GM23248 (cell line): Measurements from ENCODE around the gene INO80C. TPM values are rescaled to one million over a fixed set of nuclear protein-coding genes. Genes with fewer than 3 reads are reported as not detected.

Experiments
- DNase-seq: peaks from one replicate; pipeline ENCODE4 v3.0.0-alpha.2; 2015
- H2AFZ ChIP-seq: fragments of 200-600 bp; sonication (generic); 2 replicates; pipeline ENCODE4 v1.6.1; 2016; ENCODE audit warnings: antibody characterized with exemption
- H3F3A ChIP-seq: fragments of 200-600 bp; sonication (generic); 2 replicates; pipeline ENCODE4 v1.6.1; 2016; ENCODE audit warnings: mild to moderate bottlenecking, antibody characterized with exemption, mixed run types; ENCODE audit not compliant: insufficient read depth
- H3K27ac ChIP-seq: fragments of 200-600 bp; sonication (generic); 2 replicates; pipeline ENCODE4 v1.5.1; 2016; ENCODE audit warnings: mild to moderate bottlenecking
- H3K27me3 ChIP-seq: fragments of 200-600 bp; sonication (generic); replicated peaks from 2 replicates; pipeline ENCODE4 v1.6.1; 2016; ENCODE audit warnings: mild to moderate bottlenecking; ENCODE audit not compliant: insufficient read depth
- H3K36me3 ChIP-seq: fragments of 200-600 bp; sonication (generic); 2 replicates; pipeline ENCODE4 v1.6.1; 2016; ENCODE audit warnings: low read depth, mild to moderate bottlenecking
- H3K4me1 ChIP-seq: fragments of 200-600 bp; sonication (generic); 2 replicates; pipeline ENCODE4 v1.6.1; 2016; ENCODE audit warnings: mild to moderate bottlenecking; ENCODE audit not compliant: insufficient read depth
- H3K4me2 ChIP-seq: fragments of 200-600 bp; sonication (generic); one replicate; pipeline ENCODE4 v1.6.1; 2016; ENCODE audit warnings: mild to moderate bottlenecking; ENCODE audit not compliant: unreplicated experiment
- H3K4me3 ChIP-seq: fragments of 200-600 bp; sonication (generic); 2 replicates; pipeline ENCODE4 v1.5.1; 2016; ENCODE audit warnings: mild to moderate bottlenecking
- H3K79me2 ChIP-seq: fragments of 200-600 bp; sonication (generic); 2 replicates; pipeline ENCODE4 v1.6.1; 2016; ENCODE audit warnings: mild to moderate bottlenecking; ENCODE audit not compliant: insufficient read depth
- H3K9ac ChIP-seq: fragments of 200-600 bp; sonication (generic); 2 replicates; pipeline ENCODE4 v1.6.1; 2016; ENCODE audit warnings: mild to moderate bottlenecking
- H3K9me2 ChIP-seq: fragments of 200-600 bp; sonication (generic); 2 replicates; pipeline ENCODE4 v1.6.1; 2016; ENCODE audit warnings: mixed run types, mild to moderate bottlenecking, moderate library complexity; ENCODE audit not compliant: insufficient read depth
- H3K9me3 ChIP-seq: fragments of 200-600 bp; sonication (generic); one replicate; pipeline ENCODE4 v1.6.1; 2017; ENCODE audit warnings: low read depth
- H4K20me1 ChIP-seq: fragments of 200-600 bp; sonication (generic); 2 replicates; pipeline ENCODE4 v1.6.0; 2016; ENCODE audit not compliant: insufficient read depth
- EZH2 ChIP-seq: fragments of 200-600 bp; sonication (generic); IDR thresholded peaks from 2 replicates; pipeline ENCODE4 v1.6.1; 2018; ENCODE audit warnings: antibody characterized with exemption, mild to moderate bottlenecking; ENCODE audit not compliant: insufficient read depth, poor library complexity, severe bottlenecking
- EZH2phosphoT487 ChIP-seq: fragments of 200-600 bp; sonication (generic); IDR thresholded peaks from 2 replicates; pipeline ENCODE4 v1.6.1; 2018; ENCODE audit warnings: antibody characterized with exemption, moderate library complexity, mild to moderate bottlenecking, low read depth; ENCODE audit not compliant: insufficient read depth
- WGBS, 2 experiments: methylation state at CpG; one replicate each; pipeline ENCODE4 v1.1.6; 2015 to 2017; ENCODE audit warnings: low lambda C conversion rate in 2 of 2, low coverage in 1 of 2; ENCODE audit errors: missing lambda C conversion rate in 2 of 2; 5-methylcytosine and 5-hydroxymethylcytosine counted together
- in situ Hi-C: fragments of 300-500 bp; cut with MboI; formaldehyde crosslinking; loops from 2 replicates; pipeline ENCODE4 v1.15.0; 2020
- polyA plus RNA-seq: library from polyadenylated mRNA; unstranded; fragments of >200 nt; fragmentation: Nextera tagmentation; extraction: Ambion mirVana; gene quantifications from 2 replicates; pipeline ENCODE4 v1.2.1, GENCODE V29; 2016
- total RNA-seq: library from RNA; depleted of rRNA; stranded (reverse); fragments of >200 nt; shearing (Covaris generic); gene quantifications from 2 replicates; pipeline ENCODE4 v1.2.3, GENCODE V29; 2014

The INO80C gene
- total and polyA plus RNA-seq, 2 experiments from 2014 or later: 0.97 to 9.4 TPM

DNA sequence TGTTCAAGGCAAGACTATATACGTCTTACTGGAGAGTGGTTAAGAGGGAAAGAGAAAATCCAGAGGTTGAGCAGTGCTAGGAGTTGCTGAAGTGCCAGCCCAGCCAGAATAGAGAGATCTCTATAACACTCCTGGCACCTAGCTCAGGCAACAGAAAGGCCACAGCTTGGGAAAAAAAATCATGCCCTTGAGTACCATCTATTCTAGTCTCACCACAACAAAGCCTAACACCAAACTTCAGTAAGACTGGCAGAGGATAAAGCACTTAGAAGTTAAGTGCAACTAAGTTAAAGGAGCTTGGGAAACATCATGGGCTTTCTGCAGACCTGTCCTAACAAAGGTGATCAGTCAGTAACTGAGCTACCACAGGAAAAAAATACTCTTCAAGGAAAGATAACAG is 24.2 kb downstream of the INO80C start:
- Histone ChIP-seq H2AFZ (no peak overlapping the region), H4K20me1 (no peaks in the 10 kb centered on the region), H3K27ac (no peak overlapping the region), H3F3A (peaks cover 13% of the 10 kb centered on the region), H3K79me2 (0 out of 2 replicates have a peak, but pooled peaks cover 7% of the 10 kb centered on the region), H3K27me3 (no peaks in the 10 kb centered on the region), H3K9ac (no peak overlapping the region), H3K4me2 (no peak overlapping the region), H3K4me3 (no peak overlapping the region), H3K4me1 (peaks cover 11% of the 10 kb centered on the region), H3K36me3 (no peaks in the 10 kb centered on the region), H3K9me2 (no peaks in the 10 kb centered on the region), H3K9me3 (no peaks in the 10 kb centered on the region)
- TF ChIP-seq EZH2 (no peak), EZH2phosphoT487 (no peak)
- 91 to 100% methylated on average over 1 of the region's 1 CpG for WGBS, 2 experiments
- in situ Hi-C loops: no loop called here
- DNase-seq: no peak

DNA sequence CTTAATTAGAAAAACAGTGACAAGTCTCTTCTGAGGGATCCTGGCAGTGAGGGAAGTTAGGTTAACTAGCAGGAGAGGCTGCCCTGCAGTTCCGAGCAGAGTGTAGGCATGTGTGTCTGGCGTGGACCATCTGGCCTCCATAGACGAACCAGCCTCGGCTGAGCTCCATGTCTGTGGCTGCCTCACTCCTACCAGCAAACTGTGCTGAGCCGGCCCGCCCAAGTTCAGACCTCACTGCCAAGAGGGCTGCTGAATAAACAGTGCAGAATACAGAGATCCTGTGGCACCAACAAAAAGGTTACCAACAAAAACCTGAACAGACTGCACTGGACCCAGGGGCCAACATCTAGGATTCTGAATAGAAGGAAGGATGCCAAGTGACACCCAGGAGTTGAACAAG is 27.3 kb downstream of the INO80C start:
- in situ Hi-C loops: no loop called here
- Histone ChIP-seq H3F3A (no peaks in the 10 kb centered on the region), H3K79me2 (no peaks in the 10 kb centered on the region), H3K9me3 (no peaks in the 10 kb centered on the region), H3K4me3 (no peak overlapping the region), H3K4me1 (no peaks in the 10 kb centered on the region), H2AFZ (no peak overlapping the region), H3K9me2 (no peaks in the 10 kb centered on the region), H3K27ac (no peak overlapping the region), H3K36me3 (no peaks in the 10 kb centered on the region), H3K9ac (no peak overlapping the region), H3K27me3 (no peaks in the 10 kb centered on the region), H3K4me2 (no peak overlapping the region), H4K20me1 (no peaks in the 10 kb centered on the region)
- DNase-seq: peak; percentile 28
- no peak for TF ChIP-seq EZH2phosphoT487
- no peak for TF ChIP-seq EZH2
- WGBS, 2 experiments: 31 to 44% methylated on average over 6 of the region's 6 CpGs

DNA sequence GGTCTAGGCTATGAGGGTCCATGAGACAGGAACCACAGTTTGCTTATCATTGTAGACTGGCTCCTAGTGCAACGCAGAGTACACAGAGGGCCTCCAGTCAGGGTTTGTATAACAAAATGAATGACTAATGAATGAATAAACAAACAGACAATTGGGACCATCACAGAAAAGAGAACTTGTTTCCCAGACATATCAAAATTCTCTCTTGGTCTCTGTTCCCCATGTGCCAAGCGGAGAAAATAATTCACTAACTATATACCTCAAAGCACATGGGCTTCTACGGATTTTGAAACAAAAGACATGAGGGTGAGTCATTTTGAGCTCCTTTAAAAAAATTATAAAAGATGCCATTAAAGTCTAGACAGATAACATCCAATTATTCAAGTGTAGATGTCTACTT is 28.0 kb downstream of the INO80C start:
- Histone ChIP-seq H3K27me3 (no peaks in the 10 kb centered on the region), H2AFZ (no peak overlapping the region), H3K27ac (no peak overlapping the region), H3K9ac (no peak overlapping the region), H3K79me2 (no peaks in the 10 kb centered on the region), H3K36me3 (no peaks in the 10 kb centered on the region), H3K9me2 (no peaks in the 10 kb centered on the region), H3F3A (no peaks in the 10 kb centered on the region), H4K20me1 (no peaks in the 10 kb centered on the region), H3K4me3 (no peak overlapping the region), H3K9me3 (no peaks in the 10 kb centered on the region), H3K4me1 (no peaks in the 10 kb centered on the region), H3K4me2 (no peak overlapping the region)
- in situ Hi-C loops: no loop called here
- no peak for DNase-seq
- TF ChIP-seq EZH2phosphoT487: no peak
- WGBS, 2 experiments: 94% methylated on average over 3 of the region's 3 CpGs

DNA sequence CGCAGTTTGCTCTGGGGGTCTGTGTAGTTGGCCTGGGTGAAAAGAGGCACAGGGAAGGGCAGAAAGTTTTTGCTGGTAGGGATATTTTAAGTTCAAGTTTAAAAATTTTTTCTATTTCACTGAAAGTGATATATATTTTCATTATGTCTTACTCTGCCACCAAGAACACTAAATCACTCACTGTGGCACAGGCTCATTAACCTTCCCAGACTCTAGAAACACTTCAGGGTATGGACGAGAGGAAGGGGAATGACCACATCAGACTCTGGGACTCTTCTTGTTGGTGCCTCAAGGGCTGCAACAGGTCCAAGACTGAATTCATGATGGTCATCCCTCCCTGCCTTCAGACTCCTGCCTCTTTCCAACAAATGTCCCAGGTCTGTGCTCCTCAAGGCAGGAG is 29.0 kb downstream of the INO80C start:
- H3K27ac ChIP-seq: no peak overlapping the region
- no peak overlapping the region for H3K4me2 ChIP-seq
- no peaks in the 10 kb centered on the region for H3K9me2 ChIP-seq
- no peak overlapping the region for H3K4me3 ChIP-seq
- no peak overlapping the region for H2AFZ ChIP-seq
- H3K79me2 ChIP-seq: no peaks in the 10 kb centered on the region
- TF ChIP-seq EZH2: no peak
- TF ChIP-seq EZH2phosphoT487: no peak
- WGBS, 2 experiments: 95 to 100% methylated on average over 2 of the region's 2 CpGs
- no peaks in the 10 kb centered on the region for H3K36me3 ChIP-seq
- no peak for DNase-seq
- H3F3A ChIP-seq: no peaks in the 10 kb centered on the region
- H3K4me1 ChIP-seq: no peaks in the 10 kb centered on the region
- in situ Hi-C loops: no loop called here
- no peaks in the 10 kb centered on the region for H4K20me1 ChIP-seq
- H3K27me3 ChIP-seq: no peaks in the 10 kb centered on the region
- no peaks in the 10 kb centered on the region for H3K9me3 ChIP-seq
- no peak overlapping the region for H3K9ac ChIP-seq

DNA sequence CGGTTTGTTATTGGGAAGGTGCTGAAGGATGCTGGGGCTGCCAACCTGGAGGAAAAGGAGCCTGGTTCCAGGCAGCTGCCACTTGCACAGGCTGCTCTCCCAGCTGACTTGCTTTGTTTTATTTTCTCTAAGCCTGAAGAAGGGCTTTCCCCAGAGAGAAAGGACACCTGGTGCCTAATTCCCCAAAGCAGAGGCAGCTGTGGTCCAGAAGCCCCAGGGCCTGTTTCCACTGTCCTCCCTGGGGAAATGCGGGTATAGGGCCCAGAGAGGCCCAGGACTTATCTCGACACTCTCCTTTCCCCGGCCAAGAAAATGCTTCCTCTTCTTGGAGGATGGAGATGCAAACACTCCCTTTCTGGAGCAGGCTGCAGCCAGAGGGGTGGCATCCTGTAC is 30.1 kb downstream of the INO80C start:
- Histone ChIP-seq H3F3A (no peaks in the 10 kb centered on the region), H4K20me1 (no peaks in the 10 kb centered on the region), H3K27me3 (no peaks in the 10 kb centered on the region), H3K9ac (no peak overlapping the region), H2AFZ (no peak overlapping the region), H3K9me3 (no peaks in the 10 kb centered on the region), H3K9me2 (no peaks in the 10 kb centered on the region), H3K79me2 (no peaks in the 10 kb centered on the region), H3K36me3 (no peaks in the 10 kb centered on the region), H3K27ac (no peak overlapping the region), H3K4me2 (no peak overlapping the region), H3K4me1 (no peaks in the 10 kb centered on the region), H3K4me3 (no peak overlapping the region)
- no peak for DNase-seq
- TF ChIP-seq EZH2 (no peak), EZH2phosphoT487 (no peak)
- in situ Hi-C loops: no loop called here
- WGBS, 2 experiments: 95 to 97% methylated on average over 4 of the region's 4 CpGs
